ENCODE results near the gene APLP2. TPM values are rescaled to one million over a fixed set of nuclear protein-coding genes. Genes with fewer than 3 reads are reported as not detected.

APLP2 gene
- total RNA-seq, 1 donor from 2014 or later = 374 TPM

DNA sequence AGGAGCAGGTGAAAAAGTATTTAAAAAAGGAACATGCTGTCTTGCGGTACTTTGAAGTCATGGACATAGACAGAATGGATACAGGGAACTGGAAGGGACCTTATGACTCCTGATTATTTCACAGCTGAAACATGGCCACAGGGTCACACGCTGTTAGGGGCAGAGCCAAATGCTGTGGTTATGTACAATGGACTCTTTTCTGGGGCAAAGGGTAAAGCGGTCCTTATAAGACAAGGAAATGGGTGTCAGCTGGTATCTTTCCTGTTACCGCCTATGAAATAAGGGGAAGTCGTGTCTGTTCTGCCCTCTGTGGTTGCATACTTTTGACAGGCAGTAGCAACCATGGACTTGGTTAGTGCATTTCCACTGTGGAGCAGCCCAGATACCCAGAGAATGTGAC lies 77.1 kb downstream of the APLP2 start:
- DNase-seq (ENCODE audit: low spot score, unreplicated experiment) = no peak
- H3K4me3 Mint-ChIP-seq (ENCODE audit: low read depth) = no peak overlapping the region
- H3K36me3 Mint-ChIP-seq (ENCODE audit: insufficient read depth) = peaks cover 21% of the 10 kb centered on the region
- peaks cover 38% of the 10 kb centered on the region for H3K4me1 Mint-ChIP-seq (ENCODE audit: low read depth)
- TF ChIP-seq, protein P1, sequence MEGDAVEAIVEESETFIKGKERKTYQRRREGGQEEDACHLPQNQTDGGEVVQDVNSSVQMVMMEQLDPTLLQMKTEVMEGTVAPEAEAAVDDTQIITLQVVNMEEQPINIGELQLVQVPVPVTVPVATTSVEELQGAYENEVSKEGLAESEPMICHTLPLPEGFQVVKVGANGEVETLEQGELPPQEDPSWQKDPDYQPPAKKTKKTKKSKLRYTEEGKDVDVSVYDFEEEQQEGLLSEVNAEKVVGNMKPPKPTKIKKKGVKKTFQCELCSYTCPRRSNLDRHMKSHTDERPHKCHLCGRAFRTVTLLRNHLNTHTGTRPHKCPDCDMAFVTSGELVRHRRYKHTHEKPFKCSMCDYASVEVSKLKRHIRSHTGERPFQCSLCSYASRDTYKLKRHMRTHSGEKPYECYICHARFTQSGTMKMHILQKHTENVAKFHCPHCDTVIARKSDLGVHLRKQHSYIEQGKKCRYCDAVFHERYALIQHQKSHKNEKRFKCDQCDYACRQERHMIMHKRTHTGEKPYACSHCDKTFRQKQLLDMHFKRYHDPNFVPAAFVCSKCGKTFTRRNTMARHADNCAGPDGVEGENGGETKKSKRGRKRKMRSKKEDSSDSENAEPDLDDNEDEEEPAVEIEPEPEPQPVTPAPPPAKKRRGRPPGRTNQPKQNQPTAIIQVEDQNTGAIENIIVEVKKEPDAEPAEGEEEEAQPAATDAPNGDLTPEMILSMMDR (IDR thresholded peaks at IDR 0.05; ENCODE audit: unreplicated experiment) = no peak
- peak overlapping the region; percentile 79 for H3K27ac Mint-ChIP-seq
- no peaks in the 10 kb centered on the region for H3K27me3 Mint-ChIP-seq
- H3K9me3 Mint-ChIP-seq (ENCODE audit: low read depth) = no peaks in the 10 kb centered on the region

DNA sequence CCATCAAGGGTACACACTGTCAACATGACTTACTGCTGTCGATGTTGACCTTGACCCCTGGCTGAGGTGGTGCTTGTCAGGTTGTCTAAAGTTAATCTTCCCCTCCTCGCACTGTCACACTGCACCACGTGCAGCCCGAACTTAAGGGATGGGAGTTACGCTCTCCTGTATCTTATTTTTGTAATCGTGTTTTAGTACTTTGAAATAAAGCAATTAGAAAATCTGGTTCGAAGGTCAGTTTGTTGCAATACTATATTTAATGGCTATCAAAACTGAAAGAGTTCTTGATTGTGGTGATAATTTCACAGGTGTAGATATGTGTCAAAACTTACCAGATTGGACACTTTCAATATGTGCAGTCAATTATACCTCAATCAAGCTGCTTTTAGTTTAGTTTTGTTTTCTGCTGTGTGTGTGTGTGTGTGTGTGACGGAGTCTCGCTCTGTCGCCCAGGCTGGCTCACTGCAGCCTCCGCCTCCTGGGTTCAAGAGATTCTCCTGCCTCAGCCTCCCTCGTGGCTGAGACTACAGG lies 79.2 kb downstream of the APLP2 start:
- peaks cover 33% of the 10 kb centered on the region for H3K4me1 Mint-ChIP-seq (ENCODE audit: low read depth)
- peaks cover 15% of the 10 kb centered on the region for H3K36me3 Mint-ChIP-seq (ENCODE audit: insufficient read depth)
- no peaks in the 10 kb centered on the region for H3K9me3 Mint-ChIP-seq (ENCODE audit: low read depth)
- TF ChIP-seq, protein P1 (IDR thresholded peaks at IDR 0.05; ENCODE audit: unreplicated experiment) = no peak
- peak overlapping the region; percentile 63 for H3K27ac Mint-ChIP-seq
- no peaks in the 10 kb centered on the region for H3K27me3 Mint-ChIP-seq
- H3K4me3 Mint-ChIP-seq (ENCODE audit: low read depth) = no peak overlapping the region
- DNase-seq (ENCODE audit: low spot score, unreplicated experiment) = no peak

DNA sequence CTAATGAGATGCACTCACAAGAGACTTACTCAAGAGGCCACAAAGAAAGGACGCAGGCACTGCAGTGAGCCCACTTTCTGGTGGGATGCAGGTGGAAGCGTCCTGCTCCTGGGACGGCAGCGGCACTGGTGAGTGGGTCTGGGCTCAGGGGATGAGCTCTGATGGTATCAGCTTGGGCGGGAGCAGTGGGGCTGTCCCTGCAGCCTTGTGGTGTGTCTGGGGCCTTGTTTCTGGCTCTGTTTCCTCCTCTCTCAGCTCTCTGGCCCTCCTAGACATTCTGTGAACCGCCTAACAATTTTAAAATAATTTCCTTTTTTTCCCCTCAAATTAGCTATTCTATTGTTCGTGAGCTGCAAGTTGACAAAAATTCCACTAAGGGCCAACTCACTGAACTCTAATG lies 81.1 kb downstream of the APLP2 start:
- Mint-ChIP-seq H3K9me3 (ENCODE audit: low read depth) (no peaks in the 10 kb centered on the region), H3K27me3 (peaks cover 1% of the 10 kb centered on the region), H3K4me3 (ENCODE audit: low read depth) (no peak overlapping the region), H3K4me1 (ENCODE audit: low read depth) (peaks cover 14% of the 10 kb centered on the region), H3K36me3 (ENCODE audit: insufficient read depth) (peaks cover 15% of the 10 kb centered on the region), H3K27ac (no peak overlapping the region)
- TF ChIP-seq, protein P1 (IDR thresholded peaks at IDR 0.05; ENCODE audit: unreplicated experiment) = no peak
- DNase-seq (ENCODE audit: low spot score, unreplicated experiment) = no peak

DNA sequence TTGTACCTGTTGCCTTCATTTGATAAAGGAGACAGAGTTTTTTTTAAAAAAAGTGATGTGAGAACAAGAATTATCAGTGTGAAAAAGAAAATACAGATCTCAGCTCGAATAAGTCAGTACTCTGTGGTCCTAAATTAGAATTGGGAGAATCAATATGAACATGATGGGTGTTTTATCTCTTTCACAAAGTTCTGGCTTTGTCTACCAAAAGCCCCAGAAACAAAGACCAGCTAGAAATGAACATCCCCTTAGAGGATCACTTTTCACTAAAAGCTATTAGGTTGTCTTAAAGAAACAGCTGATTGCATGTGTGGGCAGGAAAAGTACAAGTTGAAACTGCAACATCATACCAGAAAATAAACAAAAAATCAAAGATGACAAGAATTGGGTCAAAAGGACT lies 81.5 kb downstream of the APLP2 start:
- Mint-ChIP-seq H3K27me3 (peaks cover 4% of the 10 kb centered on the region), H3K27ac (no peak overlapping the region), H3K9me3 (ENCODE audit: low read depth) (no peaks in the 10 kb centered on the region), H3K4me3 (ENCODE audit: low read depth) (no peak overlapping the region), H3K36me3 (ENCODE audit: insufficient read depth) (peaks cover 15% of the 10 kb centered on the region), H3K4me1 (ENCODE audit: low read depth) (peaks cover 10% of the 10 kb centered on the region)
- no peak for DNase-seq (ENCODE audit: low spot score, unreplicated experiment)
- TF ChIP-seq, protein P1 (IDR thresholded peaks at IDR 0.05; ENCODE audit: unreplicated experiment) = no peak

DNA sequence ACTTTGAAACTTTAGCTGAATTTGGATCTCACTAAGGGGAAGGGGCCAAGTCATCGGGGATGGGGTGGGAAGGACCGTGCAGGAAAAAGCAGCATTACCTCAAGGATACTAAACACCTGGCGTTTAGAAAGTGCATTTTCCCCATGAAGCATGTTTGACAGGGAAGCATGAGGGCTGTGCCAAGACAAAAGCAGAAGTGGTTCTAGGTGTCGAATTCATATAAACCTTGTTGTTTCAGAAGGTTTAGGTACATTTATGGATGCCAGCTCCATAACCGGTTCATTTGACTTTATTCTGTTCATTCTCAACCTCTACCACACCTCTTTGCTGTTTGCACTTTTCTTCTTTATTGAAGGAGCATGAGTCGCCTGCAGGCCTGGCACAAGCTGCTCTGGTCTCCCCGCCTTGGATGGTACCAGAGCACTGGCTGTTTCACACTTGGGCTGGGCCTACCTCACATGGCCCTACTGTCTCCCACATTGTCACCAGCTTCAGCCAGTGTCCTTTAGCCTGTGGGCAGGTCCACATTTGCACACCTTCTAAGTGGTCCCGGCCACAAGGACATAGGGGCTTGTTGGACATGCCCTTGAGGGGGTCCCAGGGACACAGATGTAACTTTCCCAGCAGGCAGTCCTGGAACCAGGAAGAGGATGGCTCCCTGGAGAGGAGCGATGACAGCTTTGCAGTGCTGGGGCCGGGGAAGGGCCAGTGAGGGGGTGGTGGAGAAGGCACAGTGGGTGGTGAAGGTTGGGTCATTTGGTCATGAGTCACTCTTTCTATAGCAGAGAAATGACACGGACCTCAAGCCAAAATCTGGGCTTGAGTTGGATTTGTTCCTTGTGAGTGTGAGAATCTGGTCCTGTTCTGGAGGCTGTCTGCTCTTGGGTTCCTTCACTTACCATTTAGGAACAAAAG lies 86.7 kb downstream of the APLP2 start:
- DNase-seq (ENCODE audit: low spot score, unreplicated experiment) = no peak
- Mint-ChIP-seq H3K36me3 (ENCODE audit: insufficient read depth) (no peaks in the 10 kb centered on the region), H3K4me3 (ENCODE audit: low read depth) (no peak overlapping the region), H3K27ac (no peak overlapping the region), H3K9me3 (ENCODE audit: low read depth) (no peaks in the 10 kb centered on the region), H3K4me1 (ENCODE audit: low read depth) (peaks cover 11% of the 10 kb centered on the region), H3K27me3 (peaks cover 29% of the 10 kb centered on the region)
- TF ChIP-seq, protein P1 (IDR thresholded peaks at IDR 0.05; ENCODE audit: unreplicated experiment) = no peak
